Brain pericyte (primary cell): ENCODE results near the gene CST9.
"Not testable (repeated sequence)": the region's sequence is repeated elsewhere in the genome, so short reads cannot be mapped to it uniquely, and the experiment has no call there.

Experiments
- DNase-seq: peaks from one replicate; pipeline ENCODE4 v3.0.0-alpha.2; 2012; ENCODE audit warnings: low read depth, low spot score

CST9 gene

GRCh38 chr20:23623666-23624323, 18.1 kb upstream of the CST9 start:
- no peak for DNase-seq

DNA sequence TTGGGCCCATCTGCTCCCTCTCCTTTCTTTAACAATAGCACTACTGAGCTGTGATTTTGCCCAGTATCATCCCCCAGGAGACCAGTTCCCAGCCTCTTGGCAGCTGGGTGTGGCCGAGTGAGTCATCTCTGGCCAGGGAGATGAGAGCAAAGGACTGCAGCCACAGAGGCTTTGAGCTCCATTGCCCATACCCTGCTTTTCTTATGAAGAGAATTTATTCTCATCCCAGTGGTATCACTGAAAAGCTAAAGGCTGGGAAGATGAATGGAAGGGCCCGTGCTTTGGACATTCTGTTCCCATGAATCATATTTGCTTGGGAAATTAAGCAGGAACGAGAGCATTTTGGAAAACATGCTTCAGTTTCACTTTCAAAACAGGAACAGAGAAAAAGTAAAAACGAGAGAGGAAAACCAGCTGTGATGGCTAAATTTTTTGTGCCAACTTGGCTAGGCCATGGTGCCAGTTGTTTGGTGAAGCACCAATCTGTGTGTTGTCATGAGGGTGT, 17.2 kb upstream of the CST9 start:
- peak; percentile 69 for DNase-seq

DNA sequence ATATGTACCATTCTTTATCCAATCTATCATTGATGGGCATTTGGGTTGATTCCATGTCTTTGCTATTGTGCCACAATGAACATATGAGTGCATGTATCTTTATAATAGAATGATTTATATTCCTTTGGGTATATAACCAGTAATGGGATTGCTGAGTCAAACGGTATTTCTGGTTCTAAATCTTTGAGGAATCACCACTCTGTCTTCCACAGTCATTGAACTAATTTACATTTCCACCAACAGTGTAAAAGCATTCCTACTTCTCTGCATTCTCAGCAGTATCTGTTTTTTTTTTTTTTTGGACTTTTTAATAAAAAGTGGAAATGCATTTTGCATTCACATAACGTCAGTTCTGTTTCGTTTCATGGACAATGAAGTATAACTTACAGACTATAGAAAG, 16.7 kb upstream of the CST9 start:
- DNase-seq, result not testable (repeated sequence)

DNA sequence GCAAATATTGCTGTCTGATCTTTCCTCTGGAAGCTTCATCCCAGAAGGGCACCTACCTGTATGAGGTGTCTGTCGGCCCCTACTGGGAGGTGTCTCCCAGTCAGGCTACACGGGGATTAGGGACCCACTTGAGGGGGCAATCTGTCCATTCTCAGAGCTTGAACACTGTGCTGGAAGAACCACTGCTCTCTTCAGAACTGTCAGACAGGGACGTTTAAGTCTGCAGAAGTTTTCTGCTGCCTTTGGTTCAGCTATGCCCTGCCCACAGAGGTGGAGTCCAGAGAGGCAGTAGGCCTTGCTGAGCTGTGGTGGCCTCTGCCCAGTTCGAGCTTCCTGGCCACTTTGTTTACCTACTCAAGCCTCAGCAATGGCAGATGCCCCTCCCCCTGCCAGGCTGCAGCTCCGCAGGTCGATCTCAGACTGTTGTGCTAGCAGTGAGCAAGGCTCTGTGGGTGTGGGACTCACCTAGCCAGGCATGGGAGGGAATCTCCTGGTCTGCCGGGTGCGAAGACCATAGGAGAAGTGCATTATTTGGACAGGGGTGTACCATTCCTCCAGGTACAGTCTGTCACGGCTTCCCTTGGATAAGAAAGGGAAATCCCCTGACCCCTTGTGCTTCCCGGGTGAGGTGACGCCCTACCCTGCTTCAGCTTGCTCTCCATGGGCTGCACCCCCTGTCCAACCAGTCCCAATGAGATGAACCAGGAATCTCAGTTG, 15.1 kb upstream of the CST9 start:
- not testable (repeated sequence) for DNase-seq

GRCh38 chr20:23614163-23614562, 8.4 kb upstream of the CST9 start:
- DNase-seq, result no peak

DNA sequence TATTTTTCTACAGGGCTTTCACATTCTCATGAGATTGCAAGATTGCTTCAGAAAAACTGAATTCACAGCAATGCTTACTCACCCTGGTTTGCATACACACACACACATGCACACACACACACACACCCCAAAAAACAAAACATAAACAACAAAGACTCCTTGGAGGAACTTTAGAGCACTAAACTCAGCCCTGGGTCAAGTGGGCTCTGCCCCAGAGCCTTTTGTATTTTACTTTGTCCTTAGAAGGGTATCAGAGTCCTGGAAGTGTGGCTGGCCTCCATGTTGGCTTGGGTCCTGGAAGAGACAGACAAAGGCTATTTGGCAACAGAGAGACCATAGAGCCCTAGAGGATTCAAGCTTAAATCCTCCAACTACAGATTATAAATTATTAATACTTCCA, 8.0 kb upstream of the CST9 start:
- DNase-seq, result no peak

GRCh38 chr20:23612396-23612795, 6.7 kb upstream of the CST9 start:
- DNase-seq, result no peak

DNA sequence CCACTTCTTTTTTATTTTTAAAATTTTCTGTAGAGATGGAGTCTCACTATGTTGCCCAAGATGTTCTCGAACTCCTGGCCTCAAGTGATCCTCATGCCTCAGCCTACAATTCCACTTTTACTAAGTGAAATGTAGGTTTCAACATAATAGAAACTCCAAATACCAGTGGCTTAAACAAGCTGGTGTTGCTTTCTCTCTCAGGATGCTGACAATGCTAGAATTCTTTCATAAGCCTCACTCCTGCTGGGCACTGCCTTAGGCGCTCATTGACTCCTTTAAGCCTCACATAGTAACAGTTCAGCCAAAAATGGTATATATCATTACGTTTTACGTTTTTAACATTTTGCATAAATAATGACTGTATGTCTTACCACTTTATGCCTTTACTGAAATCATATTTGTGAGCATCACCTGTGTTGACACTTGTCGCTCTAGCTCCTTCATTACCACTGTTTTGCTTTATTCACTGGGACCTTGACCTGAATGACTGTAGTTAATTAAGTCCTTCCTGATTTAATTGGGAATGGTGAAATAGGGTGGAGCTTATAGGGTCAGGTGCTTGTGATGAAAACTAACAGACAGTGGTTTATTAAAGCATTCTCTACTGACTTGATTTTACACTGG, 3.9 kb upstream of the CST9 start:
- no peak for DNase-seq

DNA sequence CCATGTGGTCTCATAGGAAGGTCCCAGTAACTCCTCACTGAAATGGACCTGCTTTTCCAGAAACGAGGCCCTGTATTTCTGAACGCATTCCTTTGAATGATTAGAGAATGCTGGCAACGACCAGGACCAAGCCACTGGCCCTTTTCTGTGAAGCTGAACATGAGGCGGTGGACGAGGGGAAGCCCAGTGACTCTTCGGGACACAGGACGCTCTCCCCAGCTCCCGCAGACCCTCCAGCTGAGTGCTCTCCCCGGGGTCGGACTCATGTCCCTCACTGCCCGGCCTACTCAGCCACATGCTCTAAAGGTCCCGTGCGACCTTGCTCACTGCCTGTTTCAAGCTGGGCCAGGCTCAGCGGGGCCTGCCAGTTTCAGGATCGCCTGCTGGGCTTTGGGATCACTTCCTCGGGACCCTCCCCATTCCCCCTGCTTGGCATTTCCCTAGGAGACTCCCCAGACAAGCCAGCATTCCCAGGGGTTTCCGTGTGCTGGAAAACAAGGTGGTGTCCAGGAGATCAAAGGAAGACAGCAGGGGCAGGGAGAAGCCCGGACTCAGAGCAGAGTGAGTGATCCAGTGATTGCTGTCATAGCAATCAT, 2.6 kb upstream of the CST9 start:
- no peak for DNase-seq

DNA sequence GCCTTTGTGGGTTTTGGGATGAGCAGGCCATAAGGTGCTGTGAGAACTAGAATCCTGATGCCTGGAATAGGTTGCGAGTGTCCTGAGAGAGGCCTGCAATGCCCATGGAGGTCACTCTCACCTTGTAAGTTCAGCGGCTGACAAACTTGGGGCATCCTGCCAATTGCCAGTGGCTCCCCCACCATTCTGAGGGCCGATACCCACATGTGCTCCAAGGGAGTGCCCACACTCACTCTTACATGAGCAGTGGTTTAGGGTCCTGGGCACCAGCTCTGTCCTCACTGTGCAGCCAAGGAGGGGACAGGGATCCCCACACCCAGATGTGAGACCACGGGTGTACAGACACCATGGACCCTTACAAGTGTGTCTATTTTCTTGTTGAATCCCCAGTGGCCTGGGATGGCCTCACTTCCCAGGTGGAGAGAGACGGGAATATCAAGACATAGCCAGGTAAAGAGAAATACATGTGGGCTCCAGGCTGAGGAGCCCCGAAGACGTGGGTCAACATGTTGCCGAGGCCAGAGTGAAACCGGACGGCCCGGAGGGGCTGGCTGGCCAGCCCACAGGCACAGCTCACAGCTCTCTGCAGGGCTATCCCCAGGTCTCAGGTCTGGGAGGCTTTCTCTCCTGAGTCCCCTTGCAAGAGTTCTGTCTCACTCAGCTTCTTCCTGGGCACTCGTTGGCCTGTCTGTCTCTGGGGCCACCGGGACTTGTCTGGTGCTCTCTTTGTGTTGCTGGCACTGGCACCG, 2.0 kb upstream of the CST9 start:
- no peak for DNase-seq

DNA sequence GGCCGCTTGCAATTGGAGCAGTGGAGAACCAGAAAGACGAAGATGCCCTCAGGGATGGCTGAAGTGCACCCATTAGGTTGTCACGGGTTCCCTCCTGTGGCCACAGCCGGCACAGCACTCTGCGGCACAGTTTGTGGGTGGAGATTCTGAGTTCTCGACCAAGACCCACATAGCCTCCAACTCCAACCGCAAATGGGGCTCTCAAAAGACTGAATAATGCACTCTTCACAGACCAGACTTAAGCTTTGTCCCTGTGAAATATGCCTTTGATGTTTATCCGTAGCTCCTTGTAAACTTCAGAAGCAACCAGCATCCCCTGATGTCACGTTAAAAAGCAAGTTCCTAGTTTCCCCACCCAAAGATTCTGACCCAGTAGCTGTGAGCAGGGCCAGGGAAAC, 934 bp upstream of the CST9 start:
- DNase-seq, result no peak

DNA sequence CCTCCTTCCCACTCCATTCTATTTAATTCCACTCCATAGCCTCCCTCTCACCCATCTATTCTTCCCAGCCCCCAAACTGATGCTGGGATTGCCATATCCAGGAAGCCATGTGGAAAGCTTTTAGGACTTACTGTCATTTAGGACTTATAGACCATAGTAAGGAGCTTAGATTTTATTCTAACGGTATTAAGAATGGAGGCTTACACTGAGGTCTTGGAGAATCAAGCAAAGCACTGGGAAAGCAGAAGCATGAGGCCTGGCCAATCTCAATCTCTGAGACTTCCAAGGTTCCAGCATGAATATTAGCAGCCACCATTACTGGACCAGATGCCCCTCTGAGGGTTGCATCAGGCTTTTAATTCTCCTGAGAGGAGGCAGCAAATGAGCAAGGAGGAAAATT, 1.4 kb downstream of the CST9 start:
- DNase-seq, result no peak

- no peak for DNase-seq
These were observed 2.4 kb downstream of the CST9 start for GRCh38 chr20:23603321-23603720.

GRCh38 chr20:23602699-23603098, 3.0 kb downstream of the CST9 start:
- DNase-seq, result no peak

- no peak for DNase-seq
These were observed 3.5 kb downstream of the CST9 start for GRCh38 chr20:23602241-23602640.

- DNase-seq, result no peak
These were observed 4.0 kb downstream of the CST9 start for GRCh38 chr20:23601715-23602114.

DNA sequence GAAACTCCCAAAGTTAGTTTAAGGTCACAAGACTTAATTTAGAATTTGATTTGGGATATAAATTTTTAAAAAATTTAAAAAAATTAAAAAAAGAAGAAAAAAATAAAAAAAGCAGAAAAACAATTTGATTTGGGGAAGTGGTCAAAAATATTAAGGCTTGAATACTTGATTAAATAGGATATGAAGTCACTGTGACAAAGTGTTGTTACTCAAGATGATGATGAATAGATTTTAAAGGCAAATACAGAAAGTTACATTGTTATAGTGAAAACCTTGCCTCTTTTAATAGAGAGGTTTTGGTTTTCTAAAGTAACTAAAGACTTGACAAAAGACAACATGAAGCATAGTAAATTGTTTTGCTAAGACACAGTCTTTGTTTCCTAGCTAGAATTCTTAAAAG, 7.2 kb downstream of the CST9 start:
- DNase-seq, result no peak

GRCh38 chr20:23596579-23597250, 9.0 kb downstream of the CST9 start:
- no peak for DNase-seq

- DNase-seq, result no peak
These were observed 9.8 kb downstream of the CST9 start for GRCh38 chr20:23595941-23596340.

DNA sequence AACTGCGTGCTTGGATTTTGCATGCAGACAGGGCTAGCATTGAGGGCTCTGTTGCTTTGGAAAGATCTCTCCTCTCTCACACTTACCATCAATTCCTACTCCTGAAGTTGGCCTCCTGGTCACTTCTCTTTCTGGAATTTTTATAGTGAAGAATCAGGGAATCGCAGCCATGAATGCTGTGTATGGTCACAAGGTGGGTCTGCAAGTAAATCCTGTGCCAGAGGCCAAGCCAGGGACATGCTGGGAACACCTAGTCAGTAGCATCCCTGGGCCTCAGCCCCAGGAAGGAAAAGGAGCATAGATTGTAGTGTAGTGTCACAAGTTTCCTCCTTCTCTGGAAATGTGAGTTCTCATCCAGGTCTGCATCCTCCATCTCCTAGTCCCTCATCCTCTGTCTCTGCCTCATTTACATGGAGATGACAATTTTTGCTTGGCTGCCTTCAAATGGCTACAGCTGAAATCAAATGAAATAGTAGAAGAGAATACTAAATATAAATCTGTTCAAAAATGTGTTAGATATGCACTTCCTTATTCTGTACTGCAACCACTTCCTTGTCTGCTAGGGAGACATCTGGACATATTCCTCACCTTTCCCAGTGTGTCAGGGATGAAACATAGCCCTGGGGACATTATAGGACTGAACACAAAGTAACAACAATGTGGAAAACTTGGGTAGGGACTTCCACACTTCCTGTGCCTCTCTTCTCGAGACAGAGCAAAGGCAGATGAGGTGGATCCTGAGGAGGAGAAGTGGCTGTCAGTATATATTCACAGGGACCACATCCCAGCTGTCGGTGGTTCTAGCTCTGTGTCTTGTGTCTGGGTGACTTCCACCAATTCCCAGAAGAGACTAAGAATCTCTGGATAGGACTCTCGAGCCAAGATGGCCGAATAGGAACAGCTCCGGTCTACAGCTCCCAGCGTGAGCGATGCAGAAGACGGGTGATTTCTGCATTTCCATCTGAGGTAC, 17.0 kb downstream of the CST9 start:
- no peak for DNase-seq
